GM18867 (cell line): Measurements from ENCODE around the gene MEG3.

Experiments
- ATAC-seq: cut with Tn5 transposase; IDR thresholded peaks from one replicate; pipeline ENCODE4 v1.9.1; 2021; ENCODE audit warnings: mild to moderate bottlenecking, moderate library complexity; ENCODE audit not compliant: unreplicated experiment

MEG3 gene

DNA sequence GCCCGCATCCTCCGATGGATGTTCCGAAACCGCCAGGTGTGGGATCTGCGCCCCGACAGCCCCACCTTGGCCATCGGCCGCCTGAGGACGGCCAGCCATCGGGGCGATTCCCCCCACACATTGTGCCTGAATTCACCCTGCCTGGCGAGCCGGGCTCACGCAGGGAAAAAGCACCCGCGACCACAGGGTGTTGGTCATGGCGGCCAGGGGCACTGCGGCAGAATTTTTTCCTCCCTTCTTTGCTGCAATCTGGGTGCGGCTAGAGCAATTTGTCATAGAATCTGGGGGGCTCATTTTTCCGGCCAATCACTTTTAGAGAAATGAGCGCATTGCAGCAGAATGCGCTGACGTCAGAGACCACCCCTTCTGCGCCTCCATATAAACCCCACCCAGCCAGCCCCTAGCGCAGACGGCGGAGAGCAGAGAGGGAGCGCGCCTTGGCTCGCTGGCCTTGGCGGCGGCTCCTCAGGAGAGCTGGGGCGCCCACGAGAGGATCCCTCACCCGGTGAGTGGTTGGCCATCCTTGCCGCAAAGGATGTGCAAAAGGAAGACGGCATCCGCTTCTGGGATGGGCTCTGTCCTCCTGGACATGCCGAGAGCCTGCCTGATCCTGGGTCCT, at the start of gene MEG3:
MEG3 (plus strand) TSS at position 406 of the 619 bp plus-strand sequence.
- ATAC-seq: no peak

DNA sequence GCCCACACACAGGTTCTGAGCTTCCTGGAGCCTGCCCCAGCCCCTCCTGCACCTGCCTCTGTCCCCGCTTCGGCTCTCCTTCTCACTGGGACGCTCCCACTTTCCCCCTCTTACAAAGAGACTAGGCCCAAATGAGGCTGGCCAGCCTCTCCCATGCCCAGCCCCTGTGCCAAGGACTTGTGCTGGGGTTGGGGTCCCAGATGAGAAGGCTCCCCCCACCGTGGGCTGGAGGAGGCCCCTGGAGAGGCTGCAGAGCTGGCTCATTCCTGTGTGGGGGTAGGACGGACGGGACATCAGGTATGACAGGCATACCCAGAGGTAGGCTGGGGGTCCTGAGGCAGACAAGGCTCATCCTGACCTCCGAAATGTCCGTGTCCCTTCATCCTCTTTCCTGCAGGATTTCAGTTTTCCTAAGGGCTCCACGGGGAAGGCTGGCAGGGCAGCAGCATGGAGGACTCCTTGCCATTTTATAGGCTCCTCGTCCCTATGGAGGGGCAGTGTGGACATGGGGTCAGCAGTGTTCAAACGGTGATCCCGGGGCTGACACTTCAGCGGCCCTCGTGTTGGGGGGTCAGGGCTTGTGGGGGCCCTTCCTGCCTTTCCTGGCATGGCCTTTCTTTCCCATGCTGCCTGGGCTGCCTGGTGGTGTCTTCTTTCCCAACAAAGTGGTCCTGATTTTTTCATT, 49.1 kb upstream of the MEG3 start:
- ATAC-seq: no peak

DNA sequence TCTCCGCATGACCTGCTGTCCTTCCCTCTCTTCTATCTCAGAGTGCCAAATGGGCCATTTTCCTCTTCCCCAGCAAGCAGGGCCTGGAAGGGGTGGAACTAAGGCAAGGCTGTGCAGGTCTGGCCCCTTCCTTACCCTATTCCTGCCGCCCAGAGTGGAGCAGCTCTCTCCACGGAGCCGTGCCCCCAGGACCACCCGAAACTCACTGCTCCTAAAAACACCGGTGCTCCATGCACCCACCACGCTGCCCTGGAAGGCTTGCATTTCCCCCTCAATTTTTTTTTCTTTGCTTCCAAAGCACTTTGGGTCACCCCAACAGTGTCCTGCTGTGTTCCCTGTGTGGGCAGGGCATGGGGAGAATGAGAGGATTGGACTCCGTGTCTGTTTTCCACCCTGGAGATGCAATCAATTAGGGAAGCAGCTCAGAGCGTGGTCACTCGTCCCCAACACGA, 48.5 kb upstream of the MEG3 start:
- no peak for ATAC-seq

DNA sequence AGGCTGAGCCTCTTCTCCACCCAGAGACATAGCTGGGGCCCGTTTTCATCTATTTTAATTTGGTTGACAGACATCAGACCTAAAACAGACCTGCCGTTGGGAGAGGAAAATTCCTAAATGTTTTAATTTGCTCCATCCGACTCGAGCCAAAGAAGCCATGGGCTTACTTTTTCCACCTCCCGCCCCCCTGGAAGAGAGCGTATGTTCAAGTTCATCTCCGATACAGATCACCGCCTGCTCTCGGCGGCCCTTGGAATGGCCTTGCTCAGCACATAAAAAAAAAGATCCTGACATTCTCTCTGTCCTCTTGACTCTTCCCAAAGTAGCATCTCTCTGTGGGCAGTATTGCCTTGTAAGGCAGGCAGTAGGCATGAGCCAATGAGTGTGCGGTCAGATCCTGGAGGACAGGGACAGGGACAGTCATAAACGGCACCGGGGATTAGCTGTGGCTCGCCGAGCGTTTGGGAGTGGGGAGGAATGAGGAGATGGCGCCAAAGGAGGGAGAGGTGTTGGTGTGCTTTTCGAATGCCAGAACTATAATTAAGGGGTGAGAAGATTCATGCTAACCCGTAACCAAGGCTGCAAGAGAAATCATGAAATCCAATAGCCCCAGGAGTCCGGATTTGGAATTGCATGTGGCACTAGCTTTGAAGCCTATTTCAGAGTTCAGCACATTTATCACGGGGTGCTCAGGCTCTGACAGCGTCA, 47.9 kb upstream of the MEG3 start:
- no peak for ATAC-seq

DNA sequence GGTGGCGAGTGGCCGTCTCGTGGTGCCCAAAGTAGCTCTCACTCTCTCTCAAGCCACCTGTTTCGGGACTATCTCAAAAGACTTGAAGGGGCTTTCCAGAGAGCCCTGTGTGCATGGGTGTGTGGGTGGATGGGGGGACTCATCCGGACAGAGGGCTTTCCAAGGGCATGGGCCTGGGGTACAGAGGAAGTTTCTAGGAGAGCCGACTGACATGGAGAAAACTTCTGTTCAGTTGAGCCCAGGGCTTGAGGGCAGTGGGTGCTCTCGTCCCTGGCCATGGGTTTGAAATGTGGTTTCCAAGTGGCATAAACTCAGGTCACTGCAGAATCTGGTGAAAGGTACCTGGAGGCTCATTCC, 47.4 kb upstream of the MEG3 start:
- ATAC-seq: no peak

DNA sequence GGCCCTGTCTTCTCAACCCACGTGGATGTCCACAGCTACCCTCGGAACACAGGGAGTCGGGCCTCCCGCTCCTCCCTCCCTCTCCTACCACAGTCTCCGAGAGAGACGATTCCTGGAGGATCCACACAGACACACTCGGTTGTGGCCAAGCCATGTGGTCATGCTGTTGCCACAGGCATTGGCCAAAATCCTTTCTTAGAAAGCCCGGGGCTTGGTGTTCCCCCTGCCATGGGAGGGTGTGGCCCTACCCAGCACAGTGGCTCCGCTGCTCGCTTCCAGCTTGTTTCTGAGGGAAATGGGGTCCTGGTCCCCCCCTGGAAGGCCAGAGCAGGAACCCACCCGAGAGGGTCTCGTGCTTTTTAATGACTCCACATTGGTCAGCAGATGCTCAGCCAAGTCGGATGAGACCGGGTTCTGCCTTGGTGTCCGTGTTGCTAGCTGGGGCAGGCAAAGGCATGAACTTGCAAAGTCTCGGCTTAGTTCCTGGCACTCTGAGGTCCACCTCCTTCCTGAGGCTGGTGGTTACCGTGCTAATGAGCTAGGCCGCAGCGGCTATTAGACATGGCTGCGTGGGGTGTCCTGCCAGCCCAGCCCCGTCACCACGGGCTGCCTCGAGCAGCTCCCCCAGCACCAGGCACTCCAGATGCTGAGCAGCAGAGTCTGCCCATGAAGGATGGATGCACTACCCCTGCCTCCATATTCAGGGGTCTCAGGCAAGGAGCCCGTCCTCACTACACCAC, 46.8 kb upstream of the MEG3 start:
- ATAC-seq: no peak

DNA sequence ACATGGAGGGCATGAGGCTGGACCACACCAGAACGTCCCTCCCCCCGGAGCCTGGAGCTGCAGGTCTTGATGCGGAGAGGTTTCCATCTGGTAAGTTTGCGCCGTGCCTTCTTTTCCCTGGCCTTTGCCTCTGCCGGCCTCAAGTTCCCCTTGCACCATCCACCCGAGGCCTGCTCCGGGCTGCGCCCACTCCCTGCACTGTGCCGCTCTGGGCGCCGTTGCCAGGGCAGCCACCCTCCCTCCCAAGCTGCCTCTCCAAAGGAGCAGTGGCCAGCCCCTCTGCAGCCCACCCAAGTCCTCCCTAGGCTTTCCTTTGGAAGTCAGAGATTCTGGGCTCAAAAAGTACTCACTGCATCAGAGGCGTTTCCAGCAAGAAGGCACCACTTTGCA, 46.2 kb upstream of the MEG3 start:
- ATAC-seq: no peak

DNA sequence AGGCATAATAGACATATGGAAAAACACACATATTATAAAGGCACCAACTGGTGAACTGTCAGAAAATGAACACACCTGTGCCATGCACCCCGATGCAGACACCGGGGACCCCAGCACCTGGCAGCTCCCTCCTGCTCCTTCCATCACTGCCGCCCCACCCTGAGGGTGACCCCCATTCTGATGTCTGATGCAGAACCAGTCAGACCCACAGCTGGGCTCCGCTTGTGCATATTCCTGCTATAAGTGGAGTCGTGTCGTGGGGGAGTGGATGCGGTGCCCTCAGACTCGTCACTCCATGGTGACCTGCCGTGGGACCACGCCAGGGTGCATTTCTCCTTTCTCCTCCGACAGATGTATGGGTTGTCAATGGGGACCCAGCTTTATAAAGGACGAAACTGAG, 45.7 kb upstream of the MEG3 start:
- ATAC-seq: no peak

DNA sequence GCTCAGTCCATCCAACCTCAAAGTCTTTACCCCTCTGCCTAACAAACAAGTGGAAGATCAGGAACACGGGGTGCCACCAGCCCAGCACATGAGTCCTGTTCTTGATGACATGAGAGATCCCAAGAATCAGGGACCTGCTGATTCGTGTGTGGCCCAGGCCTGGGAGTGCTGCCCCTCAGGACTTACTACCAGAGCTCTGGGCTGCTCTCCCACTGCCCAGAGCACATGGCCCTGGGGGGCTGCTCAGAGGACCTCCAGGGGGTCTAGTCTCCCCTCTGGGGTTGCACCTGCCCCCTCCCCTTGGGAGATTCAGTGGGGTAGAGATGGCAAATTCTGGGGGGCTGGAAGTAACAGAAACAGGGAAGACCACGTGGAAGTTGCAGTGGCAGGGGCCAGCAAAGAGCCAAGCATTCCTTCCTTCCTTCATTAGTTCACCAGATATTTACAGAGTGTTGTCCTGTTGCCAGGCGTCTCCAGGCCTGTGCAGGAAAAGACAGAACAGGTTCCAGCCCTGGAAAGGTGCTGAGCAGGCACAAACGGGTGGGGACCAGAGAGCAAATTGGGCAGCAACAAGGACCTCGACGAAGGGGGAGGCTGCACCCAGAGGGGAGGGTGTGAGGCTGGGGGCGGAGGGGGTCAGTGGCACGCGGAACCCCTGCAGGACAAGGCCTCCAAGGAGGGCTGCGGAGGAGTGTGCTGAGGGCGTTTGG, 45.1 kb upstream of the MEG3 start:
- ATAC-seq: no peak

DNA sequence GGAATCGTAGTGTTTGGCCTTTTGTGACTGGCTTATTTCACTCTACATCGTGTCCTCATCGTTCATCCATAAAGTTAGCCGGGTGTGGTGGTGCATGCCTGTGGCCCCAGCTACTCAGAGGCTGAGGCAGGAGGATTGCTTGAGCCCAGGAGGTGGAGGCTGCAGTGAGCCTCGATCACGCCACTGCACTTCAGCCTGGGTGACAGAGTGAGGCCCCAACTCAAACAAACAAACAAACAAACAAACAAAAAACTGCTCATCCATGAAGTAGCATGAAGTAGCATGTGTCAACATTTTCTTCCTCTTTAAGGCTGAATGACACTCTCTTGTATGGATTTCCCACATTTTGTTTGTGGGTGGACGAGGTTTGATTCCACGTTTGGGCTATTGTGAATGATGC, 44.0 kb upstream of the MEG3 start:
- ATAC-seq: no peak

DNA sequence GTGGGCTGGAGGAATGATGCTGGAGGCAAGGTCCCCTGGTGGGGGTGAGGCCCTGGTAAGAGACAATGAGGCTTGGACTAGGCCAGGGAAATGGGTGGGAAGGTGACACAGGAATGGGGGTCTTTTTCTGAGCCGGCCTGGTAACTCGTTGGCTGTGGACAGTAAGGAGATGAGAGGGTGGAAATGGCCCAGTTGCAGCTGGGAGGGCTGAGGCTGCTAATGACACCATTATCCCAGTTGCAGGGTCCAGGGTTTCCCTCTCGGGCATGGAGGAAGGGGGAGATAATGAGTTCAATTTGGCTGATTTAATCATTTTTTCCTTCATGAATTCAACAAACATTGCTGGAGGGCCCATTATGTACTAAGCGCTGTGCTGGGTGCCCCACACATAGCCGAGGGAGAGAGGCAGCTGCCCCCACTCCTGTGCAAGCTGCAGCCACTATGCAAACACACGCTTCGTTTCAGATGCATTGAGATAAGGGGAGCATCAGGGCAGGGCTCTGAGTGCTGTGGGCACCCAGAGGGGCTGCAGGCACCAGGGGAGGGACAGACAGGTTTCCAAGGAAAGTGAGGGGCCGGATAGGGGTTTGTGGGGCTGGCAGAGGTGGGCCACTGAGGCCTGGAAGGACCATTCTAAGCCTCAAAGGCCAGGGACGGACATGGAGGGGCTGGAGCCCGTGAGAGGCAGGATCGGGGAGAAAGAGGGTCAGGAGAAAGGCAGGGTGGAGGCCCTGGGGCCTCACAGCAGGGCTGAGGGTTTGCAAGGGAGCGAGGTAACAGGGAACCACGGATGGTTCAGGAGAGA, 43.2 kb upstream of the MEG3 start:
- no peak for ATAC-seq

DNA sequence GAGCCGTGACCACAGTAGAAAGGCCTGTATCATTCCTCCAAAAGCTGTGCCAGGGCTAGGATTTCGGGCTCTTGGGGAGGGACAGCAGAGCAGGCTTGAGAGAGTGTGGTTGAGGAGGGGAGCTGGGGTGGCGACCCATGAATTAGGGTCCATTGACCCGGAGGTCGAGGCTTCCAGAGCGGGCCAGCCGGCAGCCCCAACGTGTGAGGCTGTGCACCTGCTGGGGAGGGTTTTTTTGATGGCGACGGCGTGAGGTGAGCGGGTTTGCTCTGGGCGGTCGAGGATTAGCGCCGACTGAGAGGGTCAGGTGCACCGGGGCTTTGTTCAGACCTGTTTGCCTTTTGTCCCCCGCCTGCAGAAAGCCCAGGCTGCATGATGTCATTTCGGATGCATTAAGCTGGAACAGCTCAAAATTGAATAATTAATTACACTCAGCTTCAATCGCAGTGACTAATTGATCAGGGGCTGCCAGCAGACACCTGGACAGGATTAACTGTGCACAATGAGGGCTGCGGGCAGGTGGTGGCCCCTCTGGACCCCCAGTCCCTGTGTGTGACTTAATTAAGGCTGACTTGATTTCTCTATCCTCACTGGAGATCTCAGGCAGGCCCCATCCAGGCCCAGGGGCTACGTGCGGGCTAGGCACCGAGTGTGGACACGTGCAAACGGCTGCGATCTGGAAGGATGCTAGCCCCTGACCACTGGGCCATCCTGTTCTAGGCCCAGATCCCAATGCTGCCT, 42.1 kb upstream of the MEG3 start:
- no peak for ATAC-seq

DNA sequence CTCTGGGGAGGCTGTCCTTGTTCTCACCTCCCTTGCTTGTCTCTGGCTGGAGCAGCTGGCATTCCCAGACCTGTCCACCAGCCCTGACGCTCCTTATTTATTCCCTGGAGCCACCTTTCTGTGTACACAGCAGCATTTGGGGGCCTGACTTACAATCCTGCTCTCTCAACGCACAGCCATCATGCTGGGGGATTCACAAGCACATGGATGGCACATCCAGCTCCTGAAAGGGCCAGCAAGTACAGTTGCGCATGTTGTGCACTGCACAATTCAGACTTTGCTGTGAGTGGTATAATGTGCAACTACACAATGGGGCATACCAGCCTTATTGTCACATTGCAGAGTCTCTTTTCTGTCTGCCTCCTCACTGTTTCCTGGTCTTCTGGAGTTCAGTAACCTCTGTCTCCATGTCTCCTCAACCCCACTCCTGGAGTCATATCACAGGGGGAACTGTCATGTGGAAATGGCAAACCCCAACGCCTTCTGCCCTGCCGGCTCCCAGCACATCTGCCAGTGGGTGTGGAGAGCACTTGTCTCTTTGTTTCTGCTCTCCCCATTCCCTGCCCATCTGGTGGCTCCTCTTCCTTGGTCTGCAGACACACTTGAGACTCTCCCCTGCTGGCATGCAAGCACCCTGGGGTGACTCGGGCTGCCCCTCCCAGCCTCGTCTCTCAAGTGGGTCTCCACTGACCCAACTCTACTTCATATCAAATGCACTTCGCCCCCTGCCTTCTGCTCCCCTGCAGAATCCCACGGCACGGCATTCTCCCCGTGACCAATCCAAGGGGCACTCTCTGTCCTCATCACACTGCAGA, 41.2 kb upstream of the MEG3 start:
- ATAC-seq: no peak

DNA sequence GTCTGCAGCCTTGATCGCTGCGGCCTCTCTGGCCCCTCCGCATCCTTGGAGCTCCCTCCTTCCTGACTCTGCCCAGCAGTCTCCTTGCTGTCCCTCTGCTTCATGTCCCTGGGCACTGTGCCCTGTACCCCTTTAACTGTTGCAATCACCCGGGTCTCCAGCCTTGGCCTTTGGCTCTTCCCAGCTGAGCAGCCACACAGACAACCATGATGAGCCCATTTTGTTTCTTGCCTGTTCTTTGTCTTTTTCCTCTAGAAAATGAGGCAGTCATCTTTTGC, 40.6 kb upstream of the MEG3 start:
- ATAC-seq: no peak

DNA sequence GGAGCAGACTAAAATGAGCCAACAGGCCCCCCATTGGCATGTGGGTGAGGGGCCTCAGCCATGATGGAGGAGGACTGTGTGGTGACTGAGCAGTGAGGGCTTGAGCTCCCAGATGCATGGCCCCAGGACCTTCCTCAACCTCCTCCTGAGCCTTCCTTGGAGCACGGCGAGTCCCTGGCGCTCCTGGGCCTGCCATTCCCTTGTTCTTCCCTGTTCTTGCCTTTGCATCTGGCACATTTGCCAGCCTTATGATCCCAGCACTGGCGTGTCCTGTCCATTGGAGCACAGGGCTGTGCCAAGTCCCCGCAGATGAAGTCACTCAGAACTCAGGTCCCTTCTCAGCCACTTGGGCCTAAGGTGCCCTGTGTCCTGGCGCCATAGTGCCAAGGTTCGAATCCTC, 40.3 kb upstream of the MEG3 start:
- ATAC-seq: no peak

DNA sequence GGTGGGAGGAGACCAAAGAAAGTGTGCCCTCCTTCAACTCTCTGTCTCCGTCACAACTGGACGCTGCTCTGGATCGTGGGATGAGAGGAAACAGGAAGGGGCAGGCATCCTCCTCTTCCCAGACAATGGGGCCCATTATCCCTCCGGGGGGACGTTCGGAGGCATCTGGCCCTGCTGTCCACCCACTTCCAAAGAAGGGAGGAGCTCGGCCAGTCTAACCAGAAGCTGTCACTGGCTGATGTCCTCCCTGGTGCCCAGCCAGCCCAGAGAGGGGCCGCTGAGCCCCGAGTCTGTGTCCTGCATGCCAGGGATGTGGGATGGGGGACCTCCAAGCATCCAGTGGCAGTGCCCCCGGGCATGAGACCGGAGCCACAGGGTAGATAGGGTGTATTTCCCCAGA, 39.8 kb upstream of the MEG3 start:
- ATAC-seq: no peak

DNA sequence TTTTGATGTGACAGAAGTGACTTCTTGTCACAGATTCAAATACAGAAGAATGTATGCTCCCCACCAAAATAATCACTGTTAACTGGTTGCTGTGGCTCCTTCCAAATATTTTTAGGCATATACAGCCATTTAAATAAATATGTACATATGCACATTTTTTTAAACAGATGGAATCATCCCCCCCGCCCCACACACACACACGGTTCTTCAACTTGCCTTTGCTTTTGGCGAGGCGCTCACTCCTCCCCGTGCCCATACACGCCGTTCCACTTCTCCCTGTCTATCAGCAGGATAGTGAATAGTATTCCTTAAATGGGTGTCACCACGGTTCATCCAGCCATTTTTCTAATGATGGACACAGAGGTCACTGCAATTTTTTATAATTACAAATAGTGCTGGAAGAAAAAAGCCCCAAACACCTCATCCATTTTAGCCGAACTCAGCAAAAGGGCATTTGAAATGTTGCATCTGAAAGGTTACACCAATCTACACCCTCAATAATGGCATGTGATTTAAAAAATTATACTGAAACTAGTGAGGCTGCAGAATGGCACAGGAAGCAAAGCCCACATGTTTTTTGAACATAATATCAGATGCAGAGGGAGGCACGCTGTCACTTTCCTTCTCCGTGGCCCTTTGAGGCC, 39.2 kb upstream of the MEG3 start:
- ATAC-seq: no peak

DNA sequence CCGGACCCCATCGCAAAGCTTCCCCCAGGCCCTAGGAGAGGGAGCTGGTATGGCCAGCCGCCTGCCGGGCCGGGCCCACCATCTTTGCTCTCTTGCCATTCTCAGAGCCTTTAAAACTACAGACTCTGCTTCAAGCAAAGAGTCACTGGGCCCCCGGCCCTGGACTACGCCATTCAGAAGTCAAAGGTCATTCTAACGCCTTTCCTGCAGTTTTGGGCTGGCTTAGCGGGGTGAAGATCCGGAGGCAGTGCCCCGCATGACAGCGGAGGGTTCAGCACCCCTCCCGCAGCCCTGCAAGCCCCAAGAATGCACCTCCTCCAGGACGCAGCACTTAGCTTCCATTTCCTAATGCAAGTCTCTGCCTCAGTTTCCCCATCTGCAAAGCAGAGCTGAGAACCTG, 38.3 kb upstream of the MEG3 start:
- ATAC-seq: no peak
